DMS114 treated with DMSO at 0.1 percent for 48 hours (cell line): ENCODE results near the gene ADRM1.

Experiments
- DNase-seq: peaks from one replicate; lab custom pipeline; 2025; ENCODE audit not compliant: unreplicated experiment; lab: John Stamatoyannopoulos, UW

ADRM1 gene

DNA sequence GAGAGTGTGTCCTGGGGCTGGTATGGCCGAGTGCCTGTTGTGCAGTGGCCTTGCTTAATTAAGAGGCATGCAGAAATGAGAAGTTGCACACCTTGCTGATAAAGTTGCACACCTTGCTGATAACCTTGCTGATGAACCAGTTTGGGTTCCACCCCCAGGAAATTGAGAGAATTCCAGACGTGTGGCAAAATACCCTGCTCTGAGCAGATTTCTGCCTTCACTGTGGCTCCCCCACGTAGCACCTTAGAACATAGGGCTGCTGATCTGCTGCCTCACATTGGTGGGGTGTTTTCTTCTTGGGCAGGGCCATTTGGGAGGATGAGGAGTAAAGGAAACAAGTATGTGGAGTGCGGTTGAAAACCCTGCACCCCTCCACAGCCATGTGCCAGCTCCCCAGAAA lies 22.5 kb upstream of the ADRM1 start:
- no peak for DNase-seq

DNA sequence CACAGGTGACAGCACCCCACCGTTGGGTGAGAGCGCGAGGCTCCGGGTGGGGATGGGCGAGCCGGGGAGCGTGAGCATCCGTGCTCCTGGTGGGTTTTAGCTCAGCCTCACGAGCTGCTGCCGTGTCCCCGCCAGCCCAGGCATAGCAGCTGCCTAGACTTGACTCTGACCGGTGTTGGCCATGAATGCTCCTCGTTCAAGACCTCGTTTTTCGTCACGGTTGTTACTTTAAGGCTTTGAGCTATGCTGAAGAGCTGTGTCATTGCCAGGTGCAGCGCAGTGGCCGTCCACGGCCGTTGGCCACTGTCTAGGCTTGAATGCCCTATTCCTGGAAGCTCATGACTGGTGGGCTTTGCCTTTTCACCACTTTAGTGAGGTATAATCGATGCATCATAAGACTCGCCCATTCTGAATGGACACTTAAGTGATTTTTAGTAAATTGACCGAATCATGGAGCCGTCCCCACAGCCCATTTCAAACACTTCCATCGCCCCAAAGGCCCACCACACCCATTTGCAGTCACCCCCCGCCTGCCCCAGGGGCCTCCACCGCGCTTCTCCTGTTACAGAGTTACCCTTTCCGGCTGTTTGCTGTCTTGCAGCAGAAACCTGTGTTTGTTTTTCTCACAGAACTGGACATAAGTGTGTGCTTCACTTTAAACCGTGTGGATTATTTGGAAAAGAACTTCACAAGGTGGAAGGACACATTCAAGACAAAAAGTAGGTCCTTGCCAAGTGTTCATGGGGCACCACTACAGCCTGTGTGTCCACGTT lies 21.4 kb upstream of the ADRM1 start:
- no peak for DNase-seq

DNA sequence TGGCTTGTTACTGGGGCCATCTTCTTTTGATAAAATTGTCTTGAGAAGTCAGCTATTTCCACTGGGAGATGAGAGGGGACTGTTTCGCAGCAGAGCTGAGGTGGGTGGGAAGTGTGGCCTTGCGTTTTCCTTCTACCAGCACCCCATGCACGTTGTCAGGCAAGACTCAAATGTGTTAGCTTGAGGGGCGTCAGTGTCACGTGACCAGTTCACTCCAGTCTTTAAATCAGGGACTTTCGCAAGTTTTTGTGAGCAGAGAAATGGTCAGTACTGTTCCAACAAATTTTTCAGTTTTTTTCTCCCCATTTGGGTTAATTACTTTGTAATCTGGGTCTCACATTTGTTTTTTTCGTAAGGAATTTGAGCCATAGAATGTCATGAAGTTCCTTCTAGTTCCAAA lies 20.7 kb upstream of the ADRM1 start:
- no peak for DNase-seq

DNA sequence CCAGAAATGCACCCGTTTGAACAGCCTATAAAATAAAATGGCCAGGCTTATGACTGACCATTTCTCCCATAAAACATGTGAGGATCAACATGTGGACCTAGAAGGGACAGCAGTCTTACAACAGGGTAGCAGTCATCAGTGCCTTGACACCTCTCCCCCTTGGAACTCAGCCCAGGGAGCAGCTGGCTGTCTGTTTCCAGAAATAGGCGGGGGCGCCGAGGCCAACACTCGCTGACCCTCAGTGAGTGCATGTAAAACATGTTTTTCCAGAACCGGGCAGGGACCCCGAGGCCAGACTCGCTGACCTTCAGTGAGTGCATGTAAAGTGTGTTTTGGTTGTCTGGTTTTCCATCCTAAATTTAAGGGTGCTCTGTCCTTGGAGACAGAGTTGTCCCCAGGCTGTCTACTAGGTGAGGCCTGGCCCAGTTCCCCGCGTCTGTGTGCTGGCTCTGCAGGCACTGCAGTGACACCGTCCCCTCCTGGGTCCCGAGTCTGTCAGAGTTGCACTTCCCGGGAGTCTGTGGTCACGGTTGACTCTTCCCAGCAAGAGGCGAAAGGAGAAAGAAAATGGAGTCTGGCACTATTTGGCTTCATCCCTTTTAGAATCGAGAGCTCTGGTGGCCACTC lies 19.8 kb upstream of the ADRM1 start:
- DNase-seq, result no peak

- DNase-seq, result no peak
Observed at GRCh38 chr20:62284448-62284847, 18.3 kb upstream of the ADRM1 start.

DNA sequence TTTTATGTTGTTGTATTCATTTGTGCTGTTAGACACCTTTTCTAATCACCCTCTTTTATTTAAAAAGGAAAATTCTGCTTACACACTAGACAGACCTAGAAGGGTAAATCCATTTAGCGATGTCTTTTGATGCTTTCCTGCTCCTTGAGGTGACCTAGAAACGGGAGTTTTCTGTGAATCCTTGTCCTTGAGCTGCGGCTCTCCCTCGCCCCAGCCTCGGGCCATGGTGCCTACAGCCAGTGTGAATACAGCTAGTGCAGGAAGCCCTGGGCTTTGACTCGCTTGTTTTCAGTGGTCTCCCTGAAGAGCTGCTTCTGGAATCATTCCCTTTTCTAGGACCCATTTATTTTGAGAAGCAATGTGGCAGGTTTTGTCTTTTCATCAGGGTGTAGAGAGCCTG lies 17.6 kb upstream of the ADRM1 start:
- DNase-seq, result no peak

- no peak for DNase-seq
Observed at GRCh38 chr20:62285722-62286121, 17.1 kb upstream of the ADRM1 start.

DNA sequence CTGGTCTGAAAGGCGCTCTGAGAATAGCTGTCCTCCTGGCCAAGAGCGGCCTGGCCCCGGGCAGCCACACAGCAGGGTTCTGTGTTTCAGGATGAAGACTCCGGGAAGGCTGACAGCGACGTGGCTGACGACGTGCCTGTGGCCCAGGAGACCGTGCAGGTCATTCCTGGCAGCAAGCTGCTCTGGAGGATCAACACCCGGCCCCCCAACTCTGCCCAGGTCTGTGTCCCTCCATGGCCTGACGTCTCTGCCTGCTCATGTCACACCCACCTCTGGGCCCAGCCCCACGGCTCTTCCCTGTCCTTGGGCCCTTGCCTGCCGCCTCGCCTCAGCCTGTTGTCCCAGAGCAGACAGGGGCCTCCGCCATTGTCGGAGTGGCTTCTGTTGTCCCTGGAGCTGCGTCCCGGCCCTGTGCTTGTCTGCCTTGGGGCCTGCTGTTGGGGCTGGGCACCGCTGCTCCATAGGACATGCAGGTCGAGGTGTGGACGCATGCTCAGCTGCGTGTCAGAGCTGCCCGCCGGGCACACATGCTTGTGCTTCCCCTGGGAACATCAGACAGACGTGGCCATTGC lies 16.2 kb upstream of the ADRM1 start:
- DNase-seq, result no peak

DNA sequence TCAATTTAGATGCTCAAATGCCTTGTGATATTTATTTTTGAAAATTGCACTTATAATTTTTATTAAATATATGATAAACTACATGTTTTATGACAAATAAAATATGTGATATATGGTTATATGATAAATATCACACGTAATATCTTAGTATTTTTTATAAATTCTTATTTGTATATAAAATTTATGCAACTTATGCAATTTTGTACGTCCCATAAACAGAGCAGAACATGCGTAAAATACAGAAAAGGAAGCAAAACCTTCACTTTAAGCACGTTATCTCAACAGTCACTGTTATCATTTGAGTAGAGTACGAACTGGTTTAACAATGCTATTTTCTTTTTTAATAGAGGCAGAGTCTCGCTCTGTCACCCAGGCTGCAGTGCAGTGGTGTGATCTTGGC lies 15.7 kb upstream of the ADRM1 start:
- DNase-seq, result no peak

DNA sequence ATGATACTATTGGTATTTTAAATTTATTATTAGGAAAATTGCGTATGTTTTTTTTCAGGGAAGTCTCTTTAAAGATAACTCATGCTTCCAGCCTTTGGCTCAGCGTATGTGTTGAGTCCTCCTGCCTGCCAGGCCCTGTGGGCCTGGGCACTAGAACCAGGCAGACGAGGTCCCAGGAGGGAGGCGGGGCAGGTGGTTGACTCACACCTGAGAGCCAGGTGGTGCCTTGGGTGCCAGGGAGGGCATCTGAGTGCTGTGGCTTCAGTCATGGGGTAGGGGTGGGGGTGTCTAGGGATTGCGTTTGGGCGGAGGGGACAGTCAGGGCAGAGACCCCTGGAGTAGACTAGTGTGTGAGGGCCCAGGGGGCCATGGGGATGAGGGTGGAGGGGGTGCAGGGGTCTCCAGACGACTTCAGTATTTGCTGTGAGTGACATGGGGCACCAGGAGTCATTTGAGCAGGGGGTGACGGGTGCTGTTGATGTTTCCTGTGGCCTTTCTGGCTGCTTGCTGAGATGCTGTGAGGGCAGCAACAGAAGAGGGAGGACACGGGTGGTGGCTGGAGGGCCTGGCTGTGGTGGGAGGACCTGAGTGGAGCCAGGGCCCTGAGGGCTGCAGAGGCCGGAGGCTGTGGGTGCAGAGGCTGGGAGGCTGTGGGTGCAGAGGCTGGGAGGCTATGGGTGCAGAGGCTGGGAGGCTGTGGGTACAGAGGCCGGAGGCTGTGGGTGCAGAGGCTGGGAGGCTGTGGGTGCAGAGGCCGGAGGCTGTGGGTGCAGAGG lies 14.8 kb upstream of the ADRM1 start:
- no peak for DNase-seq

DNA sequence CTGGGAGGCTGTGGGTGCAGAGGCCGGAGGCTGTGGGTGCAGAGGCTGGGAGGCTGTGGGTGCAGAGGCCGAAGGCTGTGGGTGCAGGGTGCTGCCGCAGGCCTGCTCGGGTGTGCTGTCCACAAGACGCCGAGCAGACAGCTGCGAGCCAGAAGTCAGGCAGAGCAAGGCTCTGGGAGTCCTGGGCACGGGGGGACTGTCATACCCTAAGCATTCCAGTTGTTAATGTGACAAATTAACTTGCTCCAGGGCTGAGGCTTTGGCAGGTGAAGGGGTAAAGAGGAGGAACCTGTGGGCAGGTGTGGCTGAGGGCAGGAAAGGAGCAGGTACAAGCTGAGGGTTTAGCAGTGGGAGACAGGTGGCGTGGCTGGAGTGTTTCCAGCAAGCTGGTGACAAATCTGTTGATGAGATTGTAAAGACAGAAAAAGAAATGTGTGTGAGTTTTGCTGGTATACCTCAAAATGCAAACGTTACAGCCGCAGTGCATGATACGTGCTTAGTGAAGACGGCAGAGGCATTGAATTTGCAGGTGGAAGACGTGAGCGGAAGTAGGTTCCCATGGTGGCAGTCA lies 14.2 kb upstream of the ADRM1 start:
- DNase-seq, result no peak

- DNase-seq, result no peak
Observed at GRCh38 chr20:62289131-62289530, 13.7 kb upstream of the ADRM1 start.

GRCh38 chr20:62289898-62290297 lies 12.9 kb upstream of the ADRM1 start:
- no peak for DNase-seq

- no peak for DNase-seq
Observed at GRCh38 chr20:62291251-62292066, 11.3 kb upstream of the ADRM1 start.

DNA sequence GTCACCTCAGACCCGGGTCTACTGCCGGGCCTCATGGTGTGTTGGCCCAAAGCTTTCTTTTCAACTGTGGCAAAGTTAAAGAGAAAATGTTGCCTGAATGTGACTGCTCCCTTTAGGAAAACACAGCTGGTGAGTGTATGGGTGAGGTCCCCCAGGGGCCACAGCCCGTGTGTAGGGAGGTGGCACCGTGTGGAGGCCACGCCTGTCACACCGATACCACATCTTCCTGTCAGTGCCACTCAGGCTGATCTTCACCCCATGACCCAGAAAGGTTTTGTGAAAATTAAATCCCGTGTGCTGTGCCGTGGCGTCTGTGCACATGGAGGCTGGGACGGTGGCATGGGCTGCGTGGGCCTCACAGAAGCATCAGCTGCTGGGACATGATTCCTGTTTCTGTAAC lies 10.7 kb upstream of the ADRM1 start:
- no peak for DNase-seq

- no peak for DNase-seq
Observed at GRCh38 chr20:62293111-62293784, 9.5 kb upstream of the ADRM1 start.

- no peak for DNase-seq
Observed at GRCh38 chr20:62293946-62294345, 8.9 kb upstream of the ADRM1 start.

- no peak for DNase-seq
Observed at GRCh38 chr20:62294516-62294915, 8.3 kb upstream of the ADRM1 start.

DNA sequence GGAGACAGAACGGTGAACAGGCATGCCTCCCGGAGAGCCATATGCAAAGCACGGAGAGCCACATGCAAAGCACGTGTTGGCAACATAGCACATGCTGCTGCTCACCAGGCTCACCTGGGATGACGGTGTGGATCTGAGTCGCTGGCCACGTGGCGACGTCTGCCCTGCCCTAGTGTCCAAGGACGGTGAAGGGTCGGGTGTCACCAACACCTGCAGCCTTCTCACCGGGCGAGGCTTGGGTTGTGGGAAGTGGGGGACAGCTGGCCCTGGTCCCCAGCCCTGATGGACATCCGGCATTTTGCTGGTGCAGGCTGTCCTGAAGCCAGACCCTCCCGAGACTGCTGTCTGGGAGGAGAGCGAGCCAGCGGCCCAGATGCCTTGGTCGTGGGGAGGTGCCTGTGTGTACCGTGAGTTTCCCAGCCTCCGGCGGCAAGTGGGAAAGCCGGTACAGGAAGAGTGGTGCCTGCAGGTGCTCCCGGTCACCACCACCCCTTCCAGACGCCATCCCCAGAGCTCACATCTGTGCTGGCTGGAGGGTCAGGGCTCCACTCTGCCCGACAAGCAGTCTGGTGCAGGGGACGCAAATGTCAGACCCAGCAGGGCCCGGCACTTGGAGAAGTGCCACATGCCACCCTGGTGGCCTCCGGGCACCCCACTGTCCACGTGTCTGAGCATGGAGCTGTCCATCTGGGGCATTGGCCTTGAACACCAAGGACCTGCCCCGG lies 5.9 kb upstream of the ADRM1 start:
- no peak for DNase-seq
